DMS 273 treated with DMSO at 0.1 percent for 48 hours (cell line): ENCODE results near the gene TMEM150B.

Experiments
- DNase-seq: peaks from one replicate; lab custom pipeline; 2025; lab: John Stamatoyannopoulos, UW

The TMEM150B gene

GRCh38 chr19:55278391-55279135 is 46.6 kb downstream of the TMEM150B start:
- DNase-seq: no peak

GRCh38 chr19:55277494-55277893 is 47.6 kb downstream of the TMEM150B start:
- no peak for DNase-seq

- DNase-seq: no peak
These were observed 48.3 kb downstream of the TMEM150B start for GRCh38 chr19:55276720-55277430.

GRCh38 chr19:55275851-55276719 is 49.1 kb downstream of the TMEM150B start:
- no peak for DNase-seq

- DNase-seq: no peak
These were observed 51.0 kb downstream of the TMEM150B start for GRCh38 chr19:55273978-55274707.

GRCh38 chr19:55272142-55272541 is 53.0 kb downstream of the TMEM150B start:
- DNase-seq: no peak

GRCh38 chr19:55270172-55270942 is 54.8 kb downstream of the TMEM150B start:
- DNase-seq: no peak

GRCh38 chr19:55269299-55269698 is 55.8 kb downstream of the TMEM150B start:
- DNase-seq: no peak

- no peak for DNase-seq
These were observed 58.3 kb downstream of the TMEM150B start for GRCh38 chr19:55266840-55267239.

- no peak for DNase-seq
These were observed 58.7 kb downstream of the TMEM150B start for GRCh38 chr19:55266404-55266803.

- no peak for DNase-seq
These were observed 59.3 kb downstream of the TMEM150B start for GRCh38 chr19:55265723-55266386.

- DNase-seq: no peak
These were observed 60.0 kb downstream of the TMEM150B start for GRCh38 chr19:55265173-55265572.

GRCh38 chr19:55264531-55264930 is 60.6 kb downstream of the TMEM150B start:
- DNase-seq: no peak
